GM12873 (cell line): ENCODE measurements around the gene ATXN1.

Experiments
- TF ChIP-seq, protein P1 (sequence below): IDR thresholded peaks from 2 replicates; pipeline ENCODE4 v1.5.1; 2012; ENCODE audit warnings: low read depth, mild to moderate bottlenecking, moderate library complexity, low read length, control low read depth; ENCODE audit not compliant: insufficient read depth; ENCODE audit errors: missing control alignments

The ATXN1 gene

DNA sequence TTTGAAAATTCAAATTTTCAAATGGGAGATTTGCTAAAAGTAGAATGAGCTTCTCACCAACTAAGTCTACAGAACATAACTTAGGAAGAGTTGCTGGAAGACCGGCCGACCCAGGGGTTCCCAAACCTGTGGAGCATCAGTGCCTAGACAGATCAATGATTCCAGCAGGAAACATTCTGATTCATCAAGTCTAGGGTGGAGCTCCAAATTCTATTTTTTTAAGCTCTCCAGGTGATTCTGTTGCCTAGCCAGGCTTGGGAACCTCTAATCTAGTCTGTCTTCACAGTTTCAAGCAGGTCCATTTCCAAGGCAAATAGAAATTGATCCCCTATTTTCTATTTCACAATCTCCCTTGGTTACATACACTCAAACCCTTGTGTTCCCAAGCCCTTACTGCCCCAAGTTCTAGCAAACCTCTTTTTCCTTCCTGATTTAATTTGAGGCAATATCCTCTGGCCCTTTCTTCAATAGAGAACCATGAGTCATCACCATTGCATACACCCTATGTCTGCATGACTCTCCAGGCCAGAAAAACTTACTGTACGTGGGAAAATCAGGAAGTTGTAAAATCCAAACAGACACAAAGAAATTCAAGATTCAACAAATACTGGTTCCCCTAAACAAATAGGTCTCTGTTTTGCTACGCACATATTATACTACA is 8.9 kb downstream of the ATXN1 start:
- TF ChIP-seq, protein P1, sequence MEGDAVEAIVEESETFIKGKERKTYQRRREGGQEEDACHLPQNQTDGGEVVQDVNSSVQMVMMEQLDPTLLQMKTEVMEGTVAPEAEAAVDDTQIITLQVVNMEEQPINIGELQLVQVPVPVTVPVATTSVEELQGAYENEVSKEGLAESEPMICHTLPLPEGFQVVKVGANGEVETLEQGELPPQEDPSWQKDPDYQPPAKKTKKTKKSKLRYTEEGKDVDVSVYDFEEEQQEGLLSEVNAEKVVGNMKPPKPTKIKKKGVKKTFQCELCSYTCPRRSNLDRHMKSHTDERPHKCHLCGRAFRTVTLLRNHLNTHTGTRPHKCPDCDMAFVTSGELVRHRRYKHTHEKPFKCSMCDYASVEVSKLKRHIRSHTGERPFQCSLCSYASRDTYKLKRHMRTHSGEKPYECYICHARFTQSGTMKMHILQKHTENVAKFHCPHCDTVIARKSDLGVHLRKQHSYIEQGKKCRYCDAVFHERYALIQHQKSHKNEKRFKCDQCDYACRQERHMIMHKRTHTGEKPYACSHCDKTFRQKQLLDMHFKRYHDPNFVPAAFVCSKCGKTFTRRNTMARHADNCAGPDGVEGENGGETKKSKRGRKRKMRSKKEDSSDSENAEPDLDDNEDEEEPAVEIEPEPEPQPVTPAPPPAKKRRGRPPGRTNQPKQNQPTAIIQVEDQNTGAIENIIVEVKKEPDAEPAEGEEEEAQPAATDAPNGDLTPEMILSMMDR = no peak

DNA sequence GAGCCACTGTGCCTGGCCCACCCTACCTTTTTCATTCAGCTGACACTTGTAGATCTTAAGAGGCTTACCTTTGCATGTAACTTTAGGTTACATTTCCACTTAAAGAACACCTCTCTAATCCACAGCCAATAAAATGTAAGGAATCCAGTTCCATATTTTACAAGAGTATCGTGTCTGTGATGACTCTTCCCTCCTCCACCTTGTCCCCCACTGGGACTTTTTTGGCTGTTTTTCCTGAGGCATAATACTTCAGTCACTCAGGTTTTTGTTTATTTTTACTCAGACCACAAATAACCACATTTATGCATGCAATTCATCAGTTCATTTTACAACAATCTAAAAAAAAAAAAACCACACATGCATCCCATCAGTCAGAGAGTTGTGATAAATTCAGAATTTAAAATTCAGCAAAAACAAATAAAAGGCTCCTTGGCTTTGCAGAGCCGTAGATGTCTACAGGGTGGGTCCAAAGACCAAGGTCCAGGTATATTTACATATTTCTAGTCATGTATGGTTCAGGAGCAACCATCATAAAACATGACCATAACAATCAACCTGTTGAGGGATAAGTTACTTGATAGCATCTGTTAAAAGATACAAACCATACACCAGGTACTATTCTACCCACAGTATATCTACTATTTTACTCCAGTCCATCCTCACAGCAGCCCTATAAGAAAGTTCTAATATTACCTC is 9.9 kb downstream of the ATXN1 start:
- TF ChIP-seq, protein P1 = no peak

DNA sequence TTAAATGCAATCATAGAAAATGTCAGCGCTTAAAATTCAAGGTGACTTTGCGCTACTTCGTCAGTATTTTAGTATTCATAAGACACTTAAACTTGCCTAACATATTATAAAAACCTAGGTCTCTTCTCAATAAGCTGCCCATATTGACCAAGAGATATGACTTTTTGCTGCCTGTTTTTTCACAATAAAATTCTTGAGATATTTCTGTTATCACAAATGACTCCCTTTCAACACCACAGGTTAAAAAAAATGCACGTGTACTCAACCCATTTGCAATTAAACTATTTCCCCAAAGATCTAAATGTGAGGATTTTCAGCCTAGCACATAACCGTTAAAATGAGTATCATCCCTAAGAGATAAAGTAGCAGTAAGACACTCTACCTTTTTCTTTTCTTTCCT is 10.7 kb downstream of the ATXN1 start:
- TF ChIP-seq, protein P1 = no peak

DNA sequence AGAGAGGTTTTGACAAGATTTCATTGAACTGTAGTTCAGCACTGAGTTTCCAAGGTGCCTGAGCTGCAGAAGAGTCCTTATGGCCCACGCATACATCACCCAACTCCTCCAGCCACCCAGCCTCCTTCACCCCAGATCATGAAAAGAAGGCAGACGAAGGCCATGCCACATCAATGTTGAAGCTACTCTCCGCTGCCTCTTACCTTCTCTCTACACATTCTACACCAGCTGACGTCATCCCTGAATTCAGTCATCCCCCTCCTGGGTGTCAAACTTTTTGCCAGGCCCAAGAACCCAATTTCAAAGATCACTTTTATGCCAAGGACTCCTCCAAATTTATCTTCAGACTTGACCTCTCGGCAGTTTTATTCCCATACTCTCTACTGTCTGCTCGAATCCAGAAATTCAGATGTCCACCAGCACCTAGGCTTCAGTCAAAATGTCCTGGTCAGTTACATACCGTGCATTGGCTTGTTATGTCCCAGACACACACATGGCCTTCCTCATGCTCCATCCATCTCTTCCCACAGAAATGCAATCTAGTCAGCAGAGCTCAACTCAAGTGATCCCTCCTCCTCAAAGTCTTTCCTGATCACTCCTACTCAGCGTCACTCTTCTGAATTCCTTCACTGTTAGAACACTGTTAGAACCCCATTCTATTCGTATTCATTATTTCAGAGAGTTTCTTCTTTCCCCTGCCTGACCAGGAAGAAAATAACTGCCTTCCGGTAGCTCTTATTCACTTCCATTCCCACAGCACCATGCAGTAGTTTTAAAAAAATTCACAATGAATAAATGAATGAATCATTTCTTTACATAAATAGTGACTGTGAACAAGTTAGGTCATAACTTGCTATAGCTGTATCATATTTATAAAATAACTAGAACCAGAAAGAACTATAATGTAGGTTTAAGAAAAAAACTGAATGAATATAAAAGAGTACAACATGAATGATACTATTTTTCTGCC is 11.5 kb downstream of the ATXN1 start:
- TF ChIP-seq, protein P1 = no peak

DNA sequence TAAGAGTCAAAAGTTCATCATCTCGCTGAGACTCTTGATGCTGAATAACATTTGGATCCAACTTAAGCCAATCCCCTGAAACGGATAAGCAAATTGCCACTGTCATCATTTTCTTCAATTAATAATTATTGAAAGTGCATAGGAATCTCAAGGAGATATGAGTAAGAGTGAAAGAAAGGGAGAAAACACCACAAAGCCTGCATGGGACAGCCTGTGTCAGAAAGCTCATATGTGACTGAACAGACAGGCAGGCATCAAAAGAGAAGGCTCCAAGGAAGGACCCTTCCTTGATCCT is 13.3 kb downstream of the ATXN1 start:
- TF ChIP-seq, protein P1 = no peak

DNA sequence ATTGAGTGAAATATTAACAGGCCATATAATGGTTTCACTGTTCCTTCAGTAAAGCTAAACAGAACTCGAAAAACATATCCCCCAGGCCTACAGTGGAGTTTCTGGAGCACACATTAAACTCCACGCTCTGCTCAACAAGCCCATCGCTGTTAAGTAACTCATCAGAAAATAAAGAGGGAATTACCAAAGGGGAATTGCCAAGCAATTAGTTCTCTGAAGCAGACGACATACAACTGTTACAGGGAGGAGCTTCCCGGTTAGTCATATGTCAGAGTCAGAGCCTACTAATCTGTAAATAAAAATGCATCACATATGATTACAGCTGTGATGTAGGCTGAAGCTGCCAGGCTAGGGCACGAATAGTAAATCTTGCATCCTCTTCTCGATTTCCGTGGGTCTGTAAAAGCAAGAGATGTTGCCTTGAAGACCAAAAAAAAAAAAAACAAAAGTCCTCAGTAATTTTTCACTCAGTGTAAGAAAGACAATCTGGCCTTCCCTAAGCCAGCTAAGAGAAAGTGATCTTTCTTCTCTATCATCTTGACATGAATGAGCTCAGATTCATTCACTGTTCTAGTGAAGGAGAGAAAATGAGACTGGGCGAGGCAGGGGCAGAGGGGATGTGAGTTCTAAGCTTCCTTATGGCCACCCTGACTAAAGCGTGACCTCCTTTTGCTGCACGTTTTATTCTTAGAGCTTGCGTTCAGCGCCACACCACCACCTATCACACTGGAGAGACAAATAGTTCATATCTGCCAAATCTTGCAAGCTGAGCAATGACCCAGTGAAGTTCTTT is 13.8 kb downstream of the ATXN1 start:
- TF ChIP-seq, protein P1 = no peak

DNA sequence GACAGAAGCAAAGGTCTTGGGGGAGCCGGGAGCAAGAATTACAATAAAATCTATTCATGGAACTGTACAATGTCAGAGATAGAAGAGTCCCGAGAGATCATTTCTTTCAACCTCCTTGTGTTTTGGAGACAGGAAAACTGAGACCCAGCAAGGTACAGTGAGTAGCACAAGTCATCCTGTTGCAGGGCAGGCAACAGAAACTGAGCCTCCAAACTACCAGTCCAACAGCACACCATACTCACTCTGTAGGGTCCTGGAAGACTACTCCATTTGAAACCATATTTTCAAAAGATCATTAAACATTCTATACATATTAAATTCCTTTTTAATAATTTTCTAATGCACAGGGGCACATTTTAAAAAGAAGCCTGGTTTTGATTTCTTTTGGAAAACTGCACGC is 14.4 kb downstream of the ATXN1 start:
- TF ChIP-seq, protein P1 = no peak
